ENCODE data around the gene GNPTAB. TPM values are rescaled to one million over a fixed set of nuclear protein-coding genes. Genes with fewer than 3 reads are reported as not detected.
"Not testable (repeated sequence)": the region's sequence is repeated elsewhere in the genome, so short reads cannot be mapped to it uniquely, and the experiment has no call there.

GNPTAB gene
- total and polyA plus RNA-seq, 2 of the 4 experiments (the other 2 are of a cell fraction): 16.0 to 24.2 TPM

- H3K56ac ChIP-seq (ENCODE audit: extremely low read depth, insufficient read depth, low read length); H3K23ac ChIP-seq (ENCODE audit: low read depth, low read length); H3K14ac ChIP-seq (replicated peaks; ENCODE audit: low read depth, low read length); H3K9ac ChIP-seq (ENCODE audit: low read depth, low read length); H3K9me3 ChIP-seq (ENCODE audit: control insufficient read depth, insufficient read depth, low read length); DNase-seq; H2AK5ac ChIP-seq (ENCODE audit: low read depth, low read length); H3K36me3 ChIP-seq (ENCODE audit: control insufficient read depth, insufficient read depth, low read length); H3K4me2 ChIP-seq (ENCODE audit: low read depth, low read length); dilution Hi-C loops (cut with HindIII; ENCODE audit: low sequenced_read_pairs, unreplicated experiment); H2BK20ac ChIP-seq (ENCODE audit: low read depth, low read length); H3K27me3 ChIP-seq (ENCODE audit: control insufficient read depth, insufficient read depth, low read length); H4K5ac ChIP-seq (ENCODE audit: low read depth, low read length); H3K18ac ChIP-seq (ENCODE audit: low read depth, low read length); H2BK5ac ChIP-seq (ENCODE audit: low read depth, low read length, poor library complexity, severe bottlenecking); H3K4me1 ChIP-seq (ENCODE audit: control insufficient read depth, insufficient read depth, low read length); H2AK9ac ChIP-seq (replicated peaks; ENCODE audit: low read depth, low read length, poor library complexity); H2BK15ac ChIP-seq (ENCODE audit: low read depth, low read length); H2AFZ ChIP-seq (replicated peaks; ENCODE audit: low read length, poor library complexity); H2BK120ac ChIP-seq (ENCODE audit: low read depth, low read length); H4K20me1 ChIP-seq (ENCODE audit: insufficient read depth, low read length); H3K9me1 ChIP-seq (ENCODE audit: insufficient read depth, low read length); H4K91ac ChIP-seq (ENCODE audit: insufficient read depth, low read depth, low read length); intact Hi-C loops (cut with micrococcal nuclease); BruUV-seq (replicated peaks); in situ Hi-C loops (cut with MboI; ENCODE audit: low sequenced_read_pairs); H4K8ac ChIP-seq (ENCODE audit: low read depth in 2 of 2, low read length in 2 of 2); H3K4ac ChIP-seq (ENCODE audit: low read depth, low read length); H3K4me3 ChIP-seq (ENCODE audit: insufficient read depth, low read depth, low read length); H3K27ac ChIP-seq (ENCODE audit: insufficient read depth, low read length); ATAC-seq (ENCODE audit: low read depth); POLR2A ChIA-PET (ENCODE audit: unreplicated experiment): not testable (repeated sequence)
- no CpG with 5 or more reads among the region's 1 CpG for WGBS, 2 experiments (ENCODE audit: extremely low coverage in 2 of 2, insufficient read length in 1 of 2)
- peaks cover 25 to 29% of the 10 kb centered on the region in 2 experiments for H3K79me1 ChIP-seq (ENCODE audit: low read depth in 1 of 2, low read length in 2 of 2)
- CTCF ChIA-PET: interaction anchor here (1.7 kb wide), 1 partner anchor 18 kb away, joined by 5 read pairs; the partner anchor contains the start of gene GNPTAB
These were observed 18.0 kb downstream of the GNPTAB start for GRCh38 chr12:101812716-101813115.

GRCh38 chr12:101811342-101811741 lies 19.4 kb downstream of the GNPTAB start:
- WGBS, 2 experiments (ENCODE audit: extremely low coverage in 2 of 2, insufficient read length in 1 of 2): no CpG with 5 or more reads among the region's 6 CpGs
- H3K9me1 ChIP-seq (ENCODE audit: insufficient read depth, low read length); H2BK15ac ChIP-seq (ENCODE audit: low read depth, low read length); H3K23ac ChIP-seq (ENCODE audit: low read depth, low read length); H3K18ac ChIP-seq (ENCODE audit: low read depth, low read length); H3K4me2 ChIP-seq (ENCODE audit: low read depth, low read length); H2BK5ac ChIP-seq (ENCODE audit: low read depth, low read length, poor library complexity, severe bottlenecking); ATAC-seq (ENCODE audit: low read depth); H3K27ac ChIP-seq (ENCODE audit: insufficient read depth, low read length); H3K4me3 ChIP-seq (ENCODE audit: insufficient read depth, low read depth, low read length); BruUV-seq (replicated peaks); H3K14ac ChIP-seq (replicated peaks; ENCODE audit: low read depth, low read length); DNase-seq; H2AK9ac ChIP-seq (replicated peaks; ENCODE audit: low read depth, low read length, poor library complexity); H3K56ac ChIP-seq (ENCODE audit: extremely low read depth, insufficient read depth, low read length); intact Hi-C loops (cut with micrococcal nuclease); H3K27me3 ChIP-seq (ENCODE audit: control insufficient read depth, insufficient read depth, low read length); H4K8ac ChIP-seq (ENCODE audit: low read depth in 2 of 2, low read length in 2 of 2); H4K5ac ChIP-seq (ENCODE audit: low read depth, low read length); H2AFZ ChIP-seq (replicated peaks; ENCODE audit: low read length, poor library complexity); H2AK5ac ChIP-seq (ENCODE audit: low read depth, low read length); in situ Hi-C loops (cut with MboI; ENCODE audit: low sequenced_read_pairs); dilution Hi-C loops (cut with HindIII; ENCODE audit: low sequenced_read_pairs, unreplicated experiment); POLR2A ChIA-PET (ENCODE audit: unreplicated experiment); H3K9ac ChIP-seq (ENCODE audit: low read depth, low read length); H3K4ac ChIP-seq (ENCODE audit: low read depth, low read length); H2BK20ac ChIP-seq (ENCODE audit: low read depth, low read length); H3K9me3 ChIP-seq (ENCODE audit: control insufficient read depth, insufficient read depth, low read length); H4K20me1 ChIP-seq (ENCODE audit: insufficient read depth, low read length); H4K91ac ChIP-seq (ENCODE audit: insufficient read depth, low read depth, low read length); H3K36me3 ChIP-seq (ENCODE audit: control insufficient read depth, insufficient read depth, low read length); H2BK120ac ChIP-seq (ENCODE audit: low read depth, low read length); H3K4me1 ChIP-seq (ENCODE audit: control insufficient read depth, insufficient read depth, low read length): not testable (repeated sequence)
- peaks cover 19 to 26% of the 10 kb centered on the region in 2 experiments for H3K79me1 ChIP-seq (ENCODE audit: low read depth in 1 of 2, low read length in 2 of 2)
- CTCF ChIA-PET: interaction anchor here (0.6 to 1.7 kb wide), 2 partner anchors 19 to 1860 kb away, joined by 5 read pairs; partner anchors contain the start of gene GNPTAB
